NCI-H2171 (cell line): ENCODE results near the gene ZER1.
"Not testable (repeated sequence)": the region's sequence is repeated elsewhere in the genome, so short reads cannot be mapped to it uniquely, and the experiment has no call there.

Experiments used
- DNase-seq: peaks from one replicate; lab custom pipeline; 2025; lab: John Stamatoyannopoulos, UW

Gene ZER1

DNA sequence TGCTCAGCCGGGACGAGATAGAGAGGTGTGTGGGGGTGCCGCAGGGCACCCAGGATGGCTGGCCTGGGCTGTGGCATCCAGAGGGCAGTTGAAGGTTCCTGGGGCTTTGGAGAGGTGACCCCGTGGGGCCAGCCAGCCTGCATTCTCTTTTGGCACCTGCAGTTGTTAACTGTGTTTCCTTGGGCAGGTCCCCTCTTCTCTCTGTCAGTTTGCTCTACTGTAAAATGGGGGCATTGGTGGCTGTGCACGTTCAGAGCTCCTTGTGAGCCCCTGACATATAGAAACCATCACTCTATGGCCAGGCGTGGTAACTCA is 56.3 kb downstream of the ZER1 start:
- no peak for DNase-seq

DNA sequence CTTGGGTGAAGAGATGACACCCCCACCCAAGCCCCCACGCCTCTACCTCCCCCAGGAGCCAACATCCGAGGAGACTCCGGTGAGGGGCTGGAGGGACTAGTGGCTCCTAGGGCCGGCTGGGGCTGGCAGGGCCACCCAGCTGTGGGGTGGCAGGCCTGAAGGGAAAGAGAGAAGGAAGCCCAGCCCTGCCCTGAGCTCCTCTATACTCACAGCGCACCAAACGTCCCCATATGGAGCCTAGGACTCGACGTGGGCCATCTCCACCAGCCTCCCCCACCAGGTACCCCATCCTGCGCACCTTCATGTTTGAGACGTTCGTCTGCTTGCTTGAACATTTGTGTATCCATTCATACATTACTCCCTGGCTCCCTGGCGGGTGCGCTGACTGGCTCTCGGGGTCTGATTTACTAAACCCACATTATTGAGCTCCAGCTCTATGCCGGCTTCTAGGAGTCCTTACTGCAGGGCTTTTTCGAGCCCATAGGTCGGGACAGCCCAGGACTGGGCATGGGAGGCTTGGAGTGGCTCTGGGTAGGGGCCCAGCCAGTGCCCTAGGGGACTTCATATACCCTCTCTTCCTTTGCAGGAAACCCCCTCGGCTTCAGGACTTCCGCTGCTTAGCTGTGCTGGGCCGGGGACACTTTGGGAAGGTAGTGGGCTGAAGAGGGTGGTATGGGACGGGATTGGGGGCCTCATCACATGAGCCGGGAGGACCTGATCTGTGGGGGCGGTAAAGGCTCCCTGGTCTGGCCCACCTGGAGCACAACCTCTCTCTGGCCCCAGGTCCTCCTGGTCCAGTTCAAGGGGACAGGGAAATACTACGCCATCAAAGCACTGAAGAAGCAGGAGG is 56.9 kb downstream of the ZER1 start:
- no peak for DNase-seq

DNA sequence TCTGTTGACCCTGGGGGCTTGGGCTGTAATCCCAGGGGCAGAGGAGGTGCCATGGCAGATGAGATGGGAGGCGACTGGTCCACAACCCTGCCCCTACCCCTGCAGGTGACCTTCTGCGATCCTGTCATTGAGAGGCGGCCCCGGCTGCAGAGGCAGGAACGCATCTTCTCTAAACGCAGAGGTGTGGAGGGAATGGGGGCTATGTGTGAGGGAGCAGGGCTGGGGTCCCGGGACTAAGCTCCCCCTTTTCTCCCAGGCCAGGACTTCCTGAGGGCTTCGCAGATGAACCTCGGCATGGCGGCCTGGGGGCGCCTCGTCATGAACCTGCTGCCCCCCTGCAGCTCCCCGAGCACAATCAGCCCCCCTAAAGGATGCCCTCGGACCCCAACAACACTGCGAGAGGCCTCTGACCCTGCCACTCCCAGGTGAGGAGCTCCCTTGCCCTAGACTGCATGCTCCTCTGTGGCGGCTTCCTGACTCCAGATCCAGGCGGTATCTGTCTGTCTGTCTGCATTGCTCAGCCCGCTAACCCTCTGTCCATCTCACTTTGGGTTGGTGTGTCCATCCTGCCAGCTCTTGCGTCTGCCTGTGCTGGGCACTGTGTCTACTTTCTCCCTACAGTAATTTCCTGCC is 57.7 kb downstream of the ZER1 start:
- DNase-seq: no peak

DNA sequence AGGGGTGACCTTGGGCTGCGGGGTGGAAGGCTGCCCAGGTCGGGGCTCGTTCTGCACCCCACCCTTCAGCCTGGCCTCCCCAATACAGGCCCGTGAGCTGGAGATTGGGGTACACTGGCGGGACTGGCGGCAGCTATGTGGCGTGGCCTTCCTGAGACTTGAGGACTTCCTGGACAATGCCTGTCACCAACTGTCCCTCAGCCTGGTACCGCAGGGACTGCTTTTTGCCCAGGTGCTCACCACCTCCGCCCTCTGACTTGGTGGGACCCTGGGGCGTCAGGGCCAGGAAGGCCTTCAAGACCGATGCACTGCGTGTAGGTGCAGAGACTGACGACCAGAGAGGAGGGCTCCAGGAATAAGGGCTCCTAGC is 58.3 kb downstream of the ZER1 start:
- DNase-seq: no peak

- DNase-seq: no peak
Measured at GRCh38 chr9:128712451-128713410, 59.0 kb downstream of the ZER1 start.

- no peak for DNase-seq
Measured at GRCh38 chr9:128707446-128707845, 64.3 kb downstream of the ZER1 start.

- no peak for DNase-seq
Measured at GRCh38 chr9:128706671-128707381, 64.9 kb downstream of the ZER1 start.

DNA sequence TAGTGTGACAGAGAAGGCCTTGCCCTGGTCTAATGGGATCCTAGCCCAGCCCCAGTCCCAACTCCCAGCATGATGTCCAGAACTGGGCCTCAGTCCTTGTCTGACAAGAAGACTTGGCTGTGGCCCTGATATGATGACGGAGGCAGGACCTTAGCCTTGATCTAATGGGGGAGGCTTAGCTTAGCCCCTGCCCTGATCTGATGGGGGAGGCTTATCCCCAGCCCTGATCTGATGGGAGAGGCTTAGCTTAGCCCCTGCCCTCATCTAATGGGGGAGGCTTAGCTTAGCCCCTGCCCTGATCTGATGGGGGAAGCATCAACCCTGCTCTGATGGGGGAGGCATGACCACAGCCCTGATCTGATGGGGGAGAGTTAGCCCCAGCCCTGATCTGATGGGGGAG is 65.7 kb downstream of the ZER1 start:
- no peak for DNase-seq

GRCh38 chr9:128705051-128705965 is 66.4 kb downstream of the ZER1 start:
- no peak for DNase-seq

DNA sequence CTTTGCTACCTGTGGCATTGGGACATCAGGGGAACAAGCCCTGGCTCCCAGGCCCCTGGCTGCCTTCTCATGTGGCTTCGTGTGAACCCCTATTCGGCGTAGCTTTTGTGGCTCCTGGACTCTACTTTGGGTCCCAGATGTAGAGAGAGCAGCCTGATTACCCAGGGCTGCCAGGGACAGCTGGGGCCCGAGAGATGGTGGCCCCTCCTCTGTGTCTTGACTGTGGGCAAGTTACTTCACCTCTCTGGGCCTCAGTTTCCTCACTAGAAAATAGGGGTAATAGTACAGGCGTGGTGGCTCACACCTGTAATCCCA is 67.4 kb downstream of the ZER1 start:
- no peak for DNase-seq

GRCh38 chr9:128703616-128704355 is 67.9 kb downstream of the ZER1 start:
- no peak for DNase-seq

DNA sequence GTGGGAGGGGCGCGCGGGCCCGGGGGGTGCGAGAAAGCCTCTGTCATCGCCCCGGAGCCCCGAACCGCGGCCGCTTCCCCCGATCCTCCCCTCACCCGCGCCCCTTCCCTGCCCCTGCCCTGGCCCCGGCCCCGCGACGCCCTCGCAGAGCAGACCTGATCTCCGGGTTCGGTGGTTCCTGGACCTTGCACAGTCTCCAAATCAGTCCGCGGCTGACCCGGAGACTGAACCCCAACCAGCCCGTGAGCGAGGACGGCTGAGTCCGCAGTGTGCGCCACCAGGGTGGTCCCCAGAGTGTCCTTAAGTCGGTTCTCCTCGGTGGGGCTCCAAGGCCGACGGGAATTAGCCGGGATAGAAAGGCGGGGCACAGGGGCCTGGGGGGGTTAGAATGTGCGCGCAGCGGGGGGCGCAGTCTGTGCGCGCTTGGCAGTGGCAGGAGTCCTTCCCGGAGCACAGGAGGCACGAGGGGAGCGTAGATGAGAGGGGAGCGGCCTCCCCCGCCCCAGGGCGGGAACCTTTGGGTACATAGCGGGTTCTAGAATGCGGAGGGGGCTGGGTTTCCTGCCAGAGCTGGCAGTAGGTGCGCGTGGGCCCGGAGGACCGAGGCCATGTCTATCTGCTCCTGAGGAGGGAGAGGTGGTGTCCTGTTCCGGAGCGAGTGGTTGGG is 68.6 kb downstream of the ZER1 start:
- DNase-seq: no peak

DNA sequence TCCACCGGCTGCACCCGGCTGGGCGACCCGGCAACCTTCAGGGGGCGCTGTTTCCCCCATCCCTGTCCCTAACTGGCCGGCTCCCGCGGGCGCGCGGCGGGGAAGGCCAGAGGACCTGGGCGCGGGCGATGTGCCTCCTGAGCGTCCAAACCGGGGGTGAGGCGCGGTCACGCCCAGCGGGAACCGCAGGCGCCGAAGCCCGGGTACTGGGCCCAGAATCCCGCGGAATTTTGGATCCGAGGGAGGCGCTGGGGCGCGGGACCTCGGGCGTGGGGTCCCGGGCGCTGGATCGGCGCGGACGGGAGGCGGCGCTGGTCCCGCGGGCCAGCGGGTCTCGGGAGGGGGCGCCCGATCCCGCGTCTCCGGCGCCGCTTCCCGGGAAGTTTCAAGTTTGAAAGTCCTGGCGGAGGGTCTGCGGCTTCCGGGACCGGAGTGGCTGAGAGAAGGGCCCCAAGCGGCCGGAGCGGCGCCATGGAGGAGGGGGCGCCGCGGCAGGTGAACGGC is 69.2 kb downstream of the ZER1 start, which contains the start of gene PKN3:
PKN3 (plus strand) TSS at position 59 of the 504 bp plus-strand sequence; CDS start at position 472, 413 bp downstream.
- peak; percentile 85 for DNase-seq

DNA sequence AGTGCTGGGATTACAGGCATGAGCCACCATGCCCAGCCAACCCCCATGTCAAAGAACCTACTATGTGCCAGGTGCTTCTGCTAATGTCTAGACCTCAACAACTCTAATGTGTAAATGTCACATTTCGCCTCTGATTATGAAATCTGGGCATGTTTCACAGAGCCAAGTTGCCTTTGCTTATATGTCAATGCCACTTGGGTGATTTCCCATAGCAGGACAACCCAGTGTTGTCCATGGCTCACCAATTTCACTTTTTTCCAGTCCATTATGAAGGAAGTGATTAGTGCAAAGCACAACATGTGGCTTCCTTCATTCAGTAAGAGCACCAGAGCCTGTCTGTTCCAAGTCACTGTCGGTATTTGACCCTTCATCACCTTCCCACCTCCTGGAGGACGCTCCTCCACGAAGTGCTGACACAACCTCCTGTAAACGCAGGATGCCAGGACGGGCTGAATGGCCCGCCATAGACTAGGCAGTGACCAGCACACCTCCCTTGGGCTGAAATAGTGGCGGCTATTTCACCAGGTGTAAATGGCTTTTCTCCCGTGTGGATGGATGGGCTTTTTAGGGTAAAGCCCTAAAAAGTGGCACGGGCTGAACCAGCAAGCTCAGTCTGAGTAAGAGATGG is 70.4 kb downstream of the ZER1 start:
- no peak for DNase-seq

- DNase-seq: not testable (repeated sequence)
Measured at GRCh38 chr9:128699096-128699795, 72.5 kb downstream of the ZER1 start.

DNA sequence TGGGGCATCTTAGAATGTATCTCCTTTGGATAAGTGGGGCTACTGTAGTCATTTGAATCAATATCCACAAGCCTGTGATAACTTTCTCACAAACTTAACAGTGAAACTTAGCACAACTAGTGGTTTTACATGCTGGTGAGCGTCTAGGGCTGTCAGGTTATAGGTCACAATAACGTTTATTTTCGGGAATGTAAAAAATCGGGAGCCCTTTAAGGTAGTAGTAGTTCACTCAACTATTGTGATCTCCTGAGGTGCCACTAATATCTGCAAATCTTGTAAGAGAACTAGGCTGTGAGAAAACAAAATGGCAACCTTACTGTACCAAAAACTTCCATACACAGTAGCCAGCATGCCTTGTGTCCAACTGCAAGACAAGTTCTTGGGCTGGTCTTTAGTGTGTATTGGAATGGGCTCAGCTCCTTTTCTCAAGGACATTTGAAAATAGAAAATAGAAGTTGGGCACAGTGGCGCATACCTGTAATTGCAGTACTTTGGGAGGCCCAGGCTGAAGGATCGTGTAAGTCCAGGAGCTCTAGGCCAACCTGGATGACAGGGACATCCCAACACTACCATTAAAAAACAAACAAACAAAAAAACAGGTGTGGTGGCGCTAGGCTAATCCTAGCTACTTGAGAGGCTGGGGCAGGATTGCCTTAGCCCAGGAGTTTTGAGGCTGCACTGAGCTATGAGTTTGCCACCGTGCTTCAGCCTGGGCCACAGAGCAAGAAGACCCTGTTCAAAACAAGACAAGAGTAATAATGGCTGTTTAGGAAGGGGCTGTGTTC is 74.6 kb downstream of the ZER1 start:
- no peak for DNase-seq

GRCh38 chr9:128694344-128694743 is 77.4 kb downstream of the ZER1 start:
- no peak for DNase-seq

GRCh38 chr9:128693738-128694137 is 78.0 kb downstream of the ZER1 start:
- DNase-seq: not testable (repeated sequence)
